Measurements from ENCODE around the gene ZBTB33. TPM values are rescaled to one million over a fixed set of nuclear protein-coding genes. Genes with fewer than 3 reads are reported as not detected.

ZBTB33 gene
- polyA plus RNA-seq, 2 of the 4 experiments (the other 2 are of a cell fraction), result 12.3 to 14.3 TPM

DNA sequence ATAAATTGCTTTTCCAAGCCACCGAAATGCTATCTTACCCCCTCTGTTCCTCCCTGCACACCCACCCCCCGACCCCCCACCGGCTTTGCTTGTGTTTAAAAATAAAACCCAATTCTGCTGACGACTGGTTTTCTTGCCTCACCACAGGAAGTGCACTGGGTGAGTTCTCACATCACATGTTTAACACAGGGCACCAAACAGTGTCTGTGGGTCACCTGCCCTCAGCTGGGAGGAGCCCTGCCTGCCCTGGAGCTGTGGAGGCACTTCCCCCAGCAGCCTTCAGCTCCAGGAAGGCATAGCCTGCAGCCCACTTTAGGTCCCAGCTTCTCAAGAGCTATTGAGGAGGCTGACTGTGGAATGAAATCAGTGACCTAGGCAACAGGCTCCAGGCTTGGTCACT is 51.8 kb downstream of the ZBTB33 start:
- Histone ChIP-seq H3K4me1 (no peaks in the 10 kb centered on the region), H3K4me3 (no peak overlapping the region), H3K27ac (no peak overlapping the region), H3K9me3 (no peaks in the 10 kb centered on the region), H3K4me2 (no peak overlapping the region)
- ChIA-PET POLR2A (interaction anchor here (0.5 kb wide), 1 partner anchor 46 kb away, joined by 4 read pairs; no protein-coding TSS in a partner anchor), CTCF (interaction anchor here (1.3 kb wide), 1 partner anchor 17 kb away, joined by 5 read pairs; no protein-coding TSS in a partner anchor)
- TF ChIP-seq CHD4 (IDR thresholded peaks at IDR 0.05; ENCODE audit: borderline replicate concordance) (no peak), ESRRA (IDR thresholded peaks at IDR 0.05; ENCODE audit: borderline replicate concordance, low read length) (no peak), HOXB13 (CRISPR knock-in tag; IDR thresholded peaks at IDR 0.05; ENCODE audit: low read depth) (no peak), ZC3H11A (IDR thresholded peaks at IDR 0.05) (no peak), NR3C1 (IDR thresholded peaks at IDR 0.05) (no peak), EHF (CRISPR knock-in tag; IDR thresholded peaks at IDR 0.05) (no peak), FOXS1 (CRISPR knock-in tag; IDR thresholded peaks at IDR 0.05) (no peak), BHLHE40 (IDR thresholded peaks at IDR 0.05; ENCODE audit: low read depth, low read length) (no peak), ZNF302 (CRISPR knock-in tag; IDR thresholded peaks at IDR 0.05) (no peak), GATA3 (IDR thresholded peaks at IDR 0.05; ENCODE audit: borderline replicate concordance) (no peak), POLR2A (IDR thresholded peaks at IDR 0.05; ENCODE audit: low read length) (no peak), MAFK (IDR thresholded peaks at IDR 0.05; ENCODE audit: partially characterized antibody) (no peak), NFE2L2 (conservative IDR thresholded peaks at IDR 0.05; ENCODE audit: low read length) (no peak)
- TF ChIP-seq, protein P1, sequence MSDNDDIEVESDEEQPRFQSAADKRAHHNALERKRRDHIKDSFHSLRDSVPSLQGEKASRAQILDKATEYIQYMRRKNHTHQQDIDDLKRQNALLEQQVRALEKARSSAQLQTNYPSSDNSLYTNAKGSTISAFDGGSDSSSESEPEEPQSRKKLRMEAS (IDR thresholded peaks at IDR 0.05), result no peak
- TF ChIP-seq, protein P2, sequence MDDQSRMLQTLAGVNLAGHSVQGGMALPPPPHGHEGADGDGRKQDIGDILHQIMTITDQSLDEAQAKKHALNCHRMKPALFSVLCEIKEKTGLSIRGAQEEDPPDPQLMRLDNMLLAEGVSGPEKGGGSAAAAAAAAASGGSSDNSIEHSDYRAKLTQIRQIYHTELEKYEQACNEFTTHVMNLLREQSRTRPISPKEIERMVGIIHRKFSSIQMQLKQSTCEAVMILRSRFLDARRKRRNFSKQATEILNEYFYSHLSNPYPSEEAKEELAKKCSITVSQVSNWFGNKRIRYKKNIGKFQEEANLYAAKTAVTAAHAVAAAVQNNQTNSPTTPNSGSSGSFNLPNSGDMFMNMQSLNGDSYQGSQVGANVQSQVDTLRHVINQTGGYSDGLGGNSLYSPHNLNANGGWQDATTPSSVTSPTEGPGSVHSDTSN (IDR thresholded peaks at IDR 0.05), result no peak
- ATAC-seq, result peak; percentile 26 to 36; a peak in 1 of 6 replicates
- no peak for DNase-seq (ENCODE audit: low read depth in 1 of 2, low spot score in 1 of 2)
- no peak for FAIRE-seq
- 0% methylated on average over 1 of the region's 4 CpGs for WGBS (ENCODE audit: missing lambda C conversion rate)

DNA sequence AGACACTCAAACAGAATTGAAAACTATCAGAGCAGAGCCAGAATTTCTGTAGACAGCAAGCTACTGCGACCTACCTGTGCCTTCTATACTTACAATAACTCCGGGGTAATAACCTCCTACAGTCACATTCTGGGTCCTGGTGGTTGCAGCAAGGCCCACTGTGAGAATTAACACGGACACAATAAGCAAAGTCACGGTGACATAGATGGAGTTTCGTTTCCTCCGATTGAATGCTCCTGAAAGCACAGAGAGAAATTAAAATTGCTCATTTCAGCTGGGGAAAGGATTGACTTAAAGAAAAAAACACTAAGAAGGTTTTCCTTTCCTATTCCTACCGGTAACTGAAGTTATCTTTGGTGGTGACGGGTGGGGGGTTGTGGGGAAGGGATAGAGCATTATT is 53.6 kb downstream of the ZBTB33 start:
- WGBS (ENCODE audit: missing lambda C conversion rate), result 62% methylated on average over 8 of the region's 8 CpGs
- POLR2A ChIA-PET, result no interaction called here
- H3K4me1 ChIP-seq, result no peaks in the 10 kb centered on the region
- CTCF ChIA-PET, result no interaction called here
- no peak overlapping the region for H3K27ac ChIP-seq
- H3K4me2 ChIP-seq, result no peak overlapping the region
- TF ChIP-seq POLR2AphosphoS2 (conservative IDR thresholded peaks at IDR 0.05; ENCODE audit: low read length) (no peak), NPAS2 (CRISPR knock-in tag; IDR thresholded peaks at IDR 0.05; ENCODE audit: borderline replicate concordance) (no peak), CEBPB (IDR thresholded peaks at IDR 0.05) (no peak), RARB (CRISPR knock-in tag; IDR thresholded peaks at IDR 0.05) (no peak), EHF (CRISPR knock-in tag; IDR thresholded peaks at IDR 0.05) (no peak), CBX2 (IDR thresholded peaks at IDR 0.05; ENCODE audit: borderline replicate concordance, low read depth) (no peak), SMC3 (IDR thresholded peaks at IDR 0.05) (no peak), FOSL2 (IDR thresholded peaks at IDR 0.05) (no peak), FOSL2 (CRISPR knock-in tag; IDR thresholded peaks at IDR 0.05) (no peak), POLR2A (IDR thresholded peaks at IDR 0.05; ENCODE audit: low read length) (no peak), ZSCAN20 (CRISPR knock-in tag; IDR thresholded peaks at IDR 0.05) (no peak), MAFK (IDR thresholded peaks at IDR 0.05; ENCODE audit: partially characterized antibody) (no peak), ZC3H11A (IDR thresholded peaks at IDR 0.05) (no peak), SREBF2 (IDR thresholded peaks at IDR 0.05) (no peak), BHLHE40 (IDR thresholded peaks at IDR 0.05; ENCODE audit: low read depth, low read length) (no peak), ZFP36 (IDR thresholded peaks at IDR 0.05; ENCODE audit: borderline replicate concordance, partially characterized antibody) (no peak)
- TF ChIP-seq, protein P1 (IDR thresholded peaks at IDR 0.05), result no peak
- TF ChIP-seq, protein P3, sequence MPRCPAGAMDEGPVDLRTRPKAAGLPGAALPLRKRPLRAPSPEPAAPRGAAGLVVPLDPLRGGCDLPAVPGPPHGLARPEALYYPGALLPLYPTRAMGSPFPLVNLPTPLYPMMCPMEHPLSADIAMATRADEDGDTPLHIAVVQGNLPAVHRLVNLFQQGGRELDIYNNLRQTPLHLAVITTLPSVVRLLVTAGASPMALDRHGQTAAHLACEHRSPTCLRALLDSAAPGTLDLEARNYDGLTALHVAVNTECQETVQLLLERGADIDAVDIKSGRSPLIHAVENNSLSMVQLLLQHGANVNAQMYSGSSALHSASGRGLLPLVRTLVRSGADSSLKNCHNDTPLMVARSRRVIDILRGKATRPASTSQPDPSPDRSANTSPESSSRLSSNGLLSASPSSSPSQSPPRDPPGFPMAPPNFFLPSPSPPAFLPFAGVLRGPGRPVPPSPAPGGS (IDR thresholded peaks at IDR 0.05), result no peak
- TF ChIP-seq, protein P4, sequence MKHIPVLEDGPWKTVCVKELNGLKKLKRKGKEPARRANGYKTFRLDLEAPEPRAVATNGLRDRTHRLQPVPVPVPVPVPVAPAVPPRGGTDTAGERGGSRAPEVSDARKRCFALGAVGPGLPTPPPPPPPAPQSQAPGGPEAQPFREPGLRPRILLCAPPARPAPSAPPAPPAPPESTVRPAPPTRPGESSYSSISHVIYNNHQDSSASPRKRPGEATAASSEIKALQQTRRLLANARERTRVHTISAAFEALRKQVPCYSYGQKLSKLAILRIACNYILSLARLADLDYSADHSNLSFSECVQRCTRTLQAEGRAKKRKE (CRISPR knock-in tag; IDR thresholded peaks at IDR 0.05; ENCODE audit: low read depth), result no peak
- TF ChIP-seq, protein P5, sequence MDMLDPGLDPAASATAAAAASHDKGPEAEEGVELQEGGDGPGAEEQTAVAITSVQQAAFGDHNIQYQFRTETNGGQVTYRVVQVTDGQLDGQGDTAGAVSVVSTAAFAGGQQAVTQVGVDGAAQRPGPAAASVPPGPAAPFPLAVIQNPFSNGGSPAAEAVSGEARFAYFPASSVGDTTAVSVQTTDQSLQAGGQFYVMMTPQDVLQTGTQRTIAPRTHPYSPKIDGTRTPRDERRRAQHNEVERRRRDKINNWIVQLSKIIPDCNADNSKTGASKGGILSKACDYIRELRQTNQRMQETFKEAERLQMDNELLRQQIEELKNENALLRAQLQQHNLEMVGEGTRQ (IDR thresholded peaks at IDR 0.05), result no peak
- TF ChIP-seq, protein P6, sequence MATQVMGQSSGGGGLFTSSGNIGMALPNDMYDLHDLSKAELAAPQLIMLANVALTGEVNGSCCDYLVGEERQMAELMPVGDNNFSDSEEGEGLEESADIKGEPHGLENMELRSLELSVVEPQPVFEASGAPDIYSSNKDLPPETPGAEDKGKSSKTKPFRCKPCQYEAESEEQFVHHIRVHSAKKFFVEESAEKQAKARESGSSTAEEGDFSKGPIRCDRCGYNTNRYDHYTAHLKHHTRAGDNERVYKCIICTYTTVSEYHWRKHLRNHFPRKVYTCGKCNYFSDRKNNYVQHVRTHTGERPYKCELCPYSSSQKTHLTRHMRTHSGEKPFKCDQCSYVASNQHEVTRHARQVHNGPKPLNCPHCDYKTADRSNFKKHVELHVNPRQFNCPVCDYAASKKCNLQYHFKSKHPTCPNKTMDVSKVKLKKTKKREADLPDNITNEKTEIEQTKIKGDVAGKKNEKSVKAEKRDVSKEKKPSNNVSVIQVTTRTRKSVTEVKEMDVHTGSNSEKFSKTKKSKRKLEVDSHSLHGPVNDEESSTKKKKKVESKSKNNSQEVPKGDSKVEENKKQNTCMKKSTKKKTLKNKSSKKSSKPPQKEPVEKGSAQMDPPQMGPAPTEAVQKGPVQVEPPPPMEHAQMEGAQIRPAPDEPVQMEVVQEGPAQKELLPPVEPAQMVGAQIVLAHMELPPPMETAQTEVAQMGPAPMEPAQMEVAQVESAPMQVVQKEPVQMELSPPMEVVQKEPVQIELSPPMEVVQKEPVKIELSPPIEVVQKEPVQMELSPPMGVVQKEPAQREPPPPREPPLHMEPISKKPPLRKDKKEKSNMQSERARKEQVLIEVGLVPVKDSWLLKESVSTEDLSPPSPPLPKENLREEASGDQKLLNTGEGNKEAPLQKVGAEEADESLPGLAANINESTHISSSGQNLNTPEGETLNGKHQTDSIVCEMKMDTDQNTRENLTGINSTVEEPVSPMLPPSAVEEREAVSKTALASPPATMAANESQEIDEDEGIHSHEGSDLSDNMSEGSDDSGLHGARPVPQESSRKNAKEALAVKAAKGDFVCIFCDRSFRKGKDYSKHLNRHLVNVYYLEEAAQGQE (IDR thresholded peaks at IDR 0.05), result no peak
- DNase-seq (ENCODE audit: low read depth in 1 of 2, low spot score in 1 of 2) (no peak), FAIRE-seq (no peak), ATAC-seq (no peak)
- H3K4me3 ChIP-seq, result no peak overlapping the region
- no peaks in the 10 kb centered on the region for H3K9me3 ChIP-seq

Data from A549 (cell line).